DOHH2 (cell line): ENCODE results near the gene ZCWPW1.

Experiments
- H3F3A ChIP-seq: fragments of 200-600 bp; sonication (generic), shearing (Covaris generic); 2 replicates; pipeline ENCODE4 v1.6.0; 2016; ENCODE audit warnings: antibody characterized with exemption, mild to moderate bottlenecking; ENCODE audit not compliant: control insufficient read depth, insufficient read depth
- H3K27ac ChIP-seq: fragments of 200-600 bp; sonication (generic); 2 replicates; pipeline ENCODE4 v1.5.1; 2014; ENCODE audit warnings: low read depth, mild to moderate bottlenecking, low read length, moderate library complexity
- H3K27me3 ChIP-seq: fragments of 200-600 bp; sonication (generic); 2 replicates; pipeline ENCODE4 v1.6.1; 2014; ENCODE audit warnings: mild to moderate bottlenecking, low read length, mixed read lengths; ENCODE audit not compliant: control insufficient read depth
- H3K36me3 ChIP-seq: fragments of 200-600 bp; sonication (generic); 2 replicates; pipeline ENCODE4 v1.6.1; 2014; ENCODE audit warnings: mild to moderate bottlenecking, low read length, moderate library complexity, mixed read lengths; ENCODE audit not compliant: control insufficient read depth
- H3K4me1 ChIP-seq: fragments of 200-600 bp; sonication (generic); 2 replicates; pipeline ENCODE4 v1.6.1; 2014; ENCODE audit warnings: mild to moderate bottlenecking, low read length, mixed read lengths; ENCODE audit not compliant: control insufficient read depth
- H3K4me2 ChIP-seq: fragments of 200-600 bp; sonication (generic); 2 replicates; pipeline ENCODE4 v1.6.0; 2014; ENCODE audit warnings: mild to moderate bottlenecking, low read length, moderate library complexity
- H3K4me3 ChIP-seq: fragments of 200-600 bp; sonication (generic); 2 replicates; pipeline ENCODE4 v1.5.1; 2014; ENCODE audit warnings: mild to moderate bottlenecking, low read length, mixed read lengths
- H3K79me2 ChIP-seq: fragments of 200-600 bp; sonication (generic); 2 replicates; pipeline ENCODE4 v1.6.1; 2014; ENCODE audit warnings: mild to moderate bottlenecking, low read length, mixed read lengths; ENCODE audit not compliant: control insufficient read depth
- H3K9me2 ChIP-seq: fragments of 200-600 bp; sonication (generic); replicated peaks from 2 replicates; pipeline ENCODE4 v1.6.1; 2014; ENCODE audit warnings: mild to moderate bottlenecking, low read length, mixed read lengths; ENCODE audit not compliant: control insufficient read depth
- H3K9me3 ChIP-seq: fragments of 200-600 bp; sonication (generic); 2 replicates; pipeline ENCODE4 v1.6.1; 2014; ENCODE audit warnings: antibody characterized with exemption, low read length, mixed read lengths; ENCODE audit not compliant: control insufficient read depth, insufficient read depth
- H4K20me1 ChIP-seq: fragments of 200-600 bp; sonication (generic); 2 replicates; pipeline ENCODE4 v1.6.0; 2014; ENCODE audit warnings: low read depth, mild to moderate bottlenecking, antibody characterized with exemption, low read length, moderate library complexity; ENCODE audit not compliant: control insufficient read depth, insufficient read depth
- CTCF ChIP-seq: fragments of 200-600 bp; sonication (generic); IDR thresholded peaks from one replicate; pipeline ENCODE4 v1.5.1; 2014; ENCODE audit warnings: antibody characterized with exemption, mild to moderate bottlenecking, low read depth, low read length; ENCODE audit not compliant: poor library complexity, severe bottlenecking
- EZH2phosphoT487 ChIP-seq: fragments of 200-600 bp; sonication (generic); IDR thresholded peaks from 2 replicates; pipeline ENCODE4 v1.6.1; 2017; ENCODE audit warnings: borderline replicate concordance, mild to moderate bottlenecking, antibody characterized with exemption, low read length, moderate library complexity, mixed read lengths

Gene ZCWPW1

GRCh38 chr7:100427762-100428198 is 723 bp downstream of the ZCWPW1 start:
- Histone ChIP-seq H3K27ac (no peak overlapping the region), H3K9me3 (peaks cover 5% of the 10 kb centered on the region), H3K36me3 (peaks cover 30% of the 10 kb centered on the region), H3K4me2 (peak overlapping the region; percentile 83), H4K20me1 (peaks cover 11% of the 10 kb centered on the region; the same call in 1 of the 2 replicates), H3K9me2 (no peaks in the 10 kb centered on the region), H3F3A (peaks cover 36% of the 10 kb centered on the region), H3K4me1 (peaks cover 30% of the 10 kb centered on the region), H3K27me3 (no peaks in the 10 kb centered on the region), H3K4me3 (peak overlapping the region; percentile 77), H3K79me2 (peaks cover 31% of the 10 kb centered on the region)
- no peak for TF ChIP-seq EZH2phosphoT487
- TF ChIP-seq CTCF, result no peak

GRCh38 chr7:100426516-100426915 is 2.0 kb downstream of the ZCWPW1 start:
- Histone ChIP-seq H3K4me3 (no peak overlapping the region), H3K27me3 (no peaks in the 10 kb centered on the region), H3K4me2 (no peak overlapping the region), H3K79me2 (peaks cover 19% of the 10 kb centered on the region), H3K27ac (no peak overlapping the region), H3F3A (peaks cover 24% of the 10 kb centered on the region), H3K9me2 (no peaks in the 10 kb centered on the region), H3K9me3 (peaks cover 5% of the 10 kb centered on the region), H3K36me3 (peaks cover 17% of the 10 kb centered on the region), H3K4me1 (peaks cover 17% of the 10 kb centered on the region), H4K20me1 (peaks cover 11% of the 10 kb centered on the region; the same call in 1 of the 2 replicates)
- TF ChIP-seq CTCF (no peak), EZH2phosphoT487 (no peak)

GRCh38 chr7:100425347-100425746 is 3.2 kb downstream of the ZCWPW1 start:
- H3K4me3 ChIP-seq, result no peak overlapping the region
- H3K79me2 ChIP-seq, result peaks cover 7% of the 10 kb centered on the region
- no peaks in the 10 kb centered on the region for H4K20me1 ChIP-seq
- H3K27ac ChIP-seq, result no peak overlapping the region
- no peak overlapping the region for H3K4me2 ChIP-seq
- no peaks in the 10 kb centered on the region for H3K9me2 ChIP-seq
- peaks cover 5% of the 10 kb centered on the region for H3K9me3 ChIP-seq
- H3K27me3 ChIP-seq, result no peaks in the 10 kb centered on the region
- no peak for TF ChIP-seq EZH2phosphoT487
- TF ChIP-seq CTCF, result no peak
- H3K36me3 ChIP-seq, result peaks cover 6% of the 10 kb centered on the region
- H3F3A ChIP-seq, result peaks cover 12% of the 10 kb centered on the region
- H3K4me1 ChIP-seq, result peaks cover 6% of the 10 kb centered on the region

GRCh38 chr7:100423315-100423714 is 5.2 kb downstream of the ZCWPW1 start:
- Histone ChIP-seq H3K79me2 (no peaks in the 10 kb centered on the region), H3K9me3 (peaks cover 5% of the 10 kb centered on the region), H3F3A (peaks cover 12% of the 10 kb centered on the region), H4K20me1 (no peaks in the 10 kb centered on the region), H3K27ac (no peak overlapping the region), H3K9me2 (no peaks in the 10 kb centered on the region), H3K4me2 (no peak overlapping the region), H3K27me3 (no peaks in the 10 kb centered on the region), H3K4me3 (no peak overlapping the region), H3K36me3 (no peaks in the 10 kb centered on the region), H3K4me1 (peaks cover 16% of the 10 kb centered on the region)
- TF ChIP-seq CTCF, result no peak
- TF ChIP-seq EZH2phosphoT487, result no peak
